ENCODE measurements around the gene SUSD3. TPM values are rescaled to one million over a fixed set of nuclear protein-coding genes. Genes with fewer than 3 reads are reported as not detected.
A peak's percentile ranks its signal among the peaks of the same experiment; 100 is the strongest.

The SUSD3 gene
- total RNA-seq, 4 donors from 2014 or later: 2.8 to 8.1 (median 5.6) TPM

DNA sequence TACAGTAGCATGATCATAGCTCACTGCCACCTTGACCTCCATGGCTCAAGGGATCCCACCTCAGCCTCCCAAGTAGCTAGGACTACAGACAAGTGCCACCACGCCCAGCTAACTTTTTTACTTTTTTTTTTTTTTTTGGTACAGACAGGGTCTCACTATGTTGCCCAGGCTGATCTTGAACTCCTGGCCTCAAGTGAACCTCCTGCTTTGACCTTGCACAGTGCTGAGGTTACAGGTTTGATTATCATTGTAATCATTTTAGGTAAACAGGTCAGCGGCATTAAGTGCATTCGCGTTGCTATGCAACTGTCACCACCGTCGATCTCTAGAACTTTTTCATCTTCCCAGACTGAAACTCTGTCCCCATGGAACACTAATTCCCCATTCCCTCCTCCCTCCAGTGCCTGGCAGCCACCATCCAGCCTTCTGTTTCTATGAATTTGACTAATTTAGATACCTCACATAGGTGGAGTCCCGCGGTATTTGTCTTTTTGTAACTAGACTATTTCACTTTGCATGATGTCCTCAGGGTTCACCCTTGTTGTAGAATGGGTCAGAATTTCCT is 31.7 kb downstream of the SUSD3 start:
- TF ChIP-seq CTCF (IDR thresholded peaks at IDR 0.05) (no peak), POLR2A (IDR thresholded peaks at IDR 0.05) (no peak)
- WGBS, 2 donors: 87 to 90% methylated on average over 8 of the region's 8 CpGs
- DNase-seq (ENCODE audit: low spot score in 2 of 2): peak in 1 of 2 donors; percentile 36
- H3K4me3 ChIP-seq (ENCODE audit: low read depth, poor library complexity, severe bottlenecking): no peak overlapping the region
- intact Hi-C loops (cut with DNase I; ENCODE audit: low total_unique reads): no loop called here

GRCh38 chr9:93091056-93091452 is 32.6 kb downstream of the SUSD3 start:
- WGBS, 2 donors: 75 to 80% methylated on average over 4 of the region's 4 CpGs
- DNase-seq (ENCODE audit: low spot score in 2 of 2): peak in 1 of 2 donors; percentile 9
- H3K4me3 ChIP-seq (ENCODE audit: low read depth, poor library complexity, severe bottlenecking): no peak overlapping the region
- intact Hi-C loops (cut with DNase I; ENCODE audit: low total_unique reads): no loop called here
- TF ChIP-seq POLR2A (IDR thresholded peaks at IDR 0.05) (no peak), CTCF (IDR thresholded peaks at IDR 0.05) (no peak)

DNA sequence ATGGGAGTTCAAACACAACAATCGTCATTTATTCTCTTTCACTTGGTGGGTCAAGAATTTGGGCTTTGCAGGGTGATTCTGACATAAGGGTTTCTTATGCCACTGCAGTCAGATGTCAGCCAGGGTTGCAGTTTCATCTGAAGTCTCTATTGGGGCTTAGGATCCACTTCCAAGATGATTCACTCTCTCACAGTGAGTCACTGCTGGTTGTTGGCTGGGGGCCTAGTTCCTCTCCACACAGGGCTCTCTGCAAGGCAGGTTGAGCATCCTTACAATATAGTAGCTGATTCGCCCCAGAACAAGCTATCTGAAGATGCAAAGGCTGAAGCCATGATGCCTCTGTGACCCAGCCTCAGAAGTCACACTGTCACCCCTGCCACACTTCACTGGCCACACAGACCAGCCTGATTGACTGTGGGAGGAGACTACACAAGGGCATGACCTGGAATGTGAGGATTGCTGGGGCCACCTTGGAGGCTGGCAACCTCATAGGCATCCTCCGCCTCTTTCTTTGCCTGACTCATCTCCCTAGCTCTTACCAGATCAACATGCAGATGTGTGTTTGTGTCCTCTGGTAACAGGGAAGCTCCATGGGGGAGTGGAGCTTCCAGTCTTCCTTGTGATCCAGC is 33.1 kb downstream of the SUSD3 start:
- intact Hi-C loops (cut with DNase I; ENCODE audit: low total_unique reads): no loop called here
- no peak overlapping the region for H3K4me3 ChIP-seq (ENCODE audit: low read depth, poor library complexity, severe bottlenecking)
- TF ChIP-seq CTCF (IDR thresholded peaks at IDR 0.05): no peak
- TF ChIP-seq POLR2A (IDR thresholded peaks at IDR 0.05): no peak
- DNase-seq (ENCODE audit: low spot score in 2 of 2): peak in 1 of 2 donors; percentile 72
- WGBS, 2 donors: 56 to 87% methylated on average over 3 of the region's 3 CpGs

- no peak overlapping the region for H3K4me3 ChIP-seq (ENCODE audit: low read depth, poor library complexity, severe bottlenecking)
- 74 to 91% methylated on average over 7 of the region's 7 CpGs for WGBS, 2 donors
- intact Hi-C loops (cut with DNase I; ENCODE audit: low total_unique reads): no loop called here
- no peak for TF ChIP-seq POLR2A (IDR thresholded peaks at IDR 0.05)
- peak in 1 of 2 donors; percentile 76 for DNase-seq (ENCODE audit: low spot score in 2 of 2)
Measured at GRCh38 chr9:93092251-93092991, 33.9 kb downstream of the SUSD3 start.

GRCh38 chr9:93093127-93093876 is 34.8 kb downstream of the SUSD3 start:
- intact Hi-C loops (cut with DNase I; ENCODE audit: low total_unique reads): no loop called here
- H3K4me3 ChIP-seq (ENCODE audit: low read depth, poor library complexity, severe bottlenecking): no peak overlapping the region
- no peak for TF ChIP-seq CTCF (IDR thresholded peaks at IDR 0.05)
- no peak for TF ChIP-seq POLR2A (IDR thresholded peaks at IDR 0.05)
- WGBS, 2 donors: 43 to 62% methylated on average over 11 of the region's 11 CpGs
- peak in 1 of 2 donors; percentile 82 for DNase-seq (ENCODE audit: low spot score in 2 of 2)
